ENCODE measurements around the gene FOXR1. TPM values are rescaled to one million over a fixed set of nuclear protein-coding genes. Genes with fewer than 3 reads are reported as not detected.

The FOXR1 gene
- total RNA-seq, 2 experiments from 2014 or later, result not detected

GRCh38 chr11:119025978-119026766 is 54.6 kb downstream of the FOXR1 start:
- Mint-ChIP-seq H3K27me3 (no peaks in the 10 kb centered on the region), H3K4me3 (no peak overlapping the region), H3K36me3 (ENCODE audit: low read depth) (peaks cover 44% of the 10 kb centered on the region), H3K9me3 (no peaks in the 10 kb centered on the region), H3K27ac (peak overlapping the region; percentile 42), H3K4me1 (peaks cover 55% of the 10 kb centered on the region)
- ChIA-PET POLR2A (no interaction called here), CTCF (no interaction called here)
- DNase-seq, result no peak

GRCh38 chr11:119026970-119027369 is 55.4 kb downstream of the FOXR1 start:
- peaks cover 51% of the 10 kb centered on the region for H3K4me1 Mint-ChIP-seq
- no peaks in the 10 kb centered on the region for H3K27me3 Mint-ChIP-seq
- no peaks in the 10 kb centered on the region for H3K9me3 Mint-ChIP-seq
- ChIA-PET CTCF (interaction anchor here (1.0 to 2.1 kb wide), 3 partner anchors 24 to 33 kb away, joined by 3 to 4 read pairs (median 3); partner anchors contain the start of gene CENATAC), POLR2A (interaction anchor here (0.6 kb wide), 1 partner anchor 330 kb away, joined by 3 read pairs; no protein-coding TSS in a partner anchor)
- peaks cover 38% of the 10 kb centered on the region for H3K36me3 Mint-ChIP-seq (ENCODE audit: low read depth)
- H3K27ac Mint-ChIP-seq, result peak overlapping the region; percentile 5
- H3K4me3 Mint-ChIP-seq, result no peak overlapping the region
- DNase-seq, result no peak

- no peaks in the 10 kb centered on the region for H3K27me3 Mint-ChIP-seq
- peaks cover 47% of the 10 kb centered on the region for H3K4me1 Mint-ChIP-seq
- peak overlapping the region; percentile 1 for H3K4me3 Mint-ChIP-seq
- no peak for DNase-seq
- peaks cover 33% of the 10 kb centered on the region for H3K36me3 Mint-ChIP-seq (ENCODE audit: low read depth)
- peak overlapping the region; percentile 15 for H3K27ac Mint-ChIP-seq
- POLR2A ChIA-PET, result no interaction called here
- CTCF ChIA-PET, result interaction anchor here (1.0 to 2.1 kb wide), 3 partner anchors 23 to 33 kb away, joined by 3 to 4 read pairs (median 3); partner anchors contain the start of gene CENATAC
- no peaks in the 10 kb centered on the region for H3K9me3 Mint-ChIP-seq
Measured at GRCh38 chr11:119027561-119028345, 56.2 kb downstream of the FOXR1 start.

- H3K27me3 Mint-ChIP-seq, result no peaks in the 10 kb centered on the region
- ChIA-PET CTCF (interaction anchor here (1.6 to 2.1 kb wide), 2 partner anchors 22 to 30 kb away, joined by 3 to 4 read pairs; partner anchors contain the start of gene CENATAC), POLR2A (no interaction called here)
- H3K4me3 Mint-ChIP-seq, result peak overlapping the region; percentile 70
- no peaks in the 10 kb centered on the region for H3K9me3 Mint-ChIP-seq
- DNase-seq, result no peak
- H3K4me1 Mint-ChIP-seq, result peaks cover 42% of the 10 kb centered on the region
- peak overlapping the region; percentile 81 for H3K27ac Mint-ChIP-seq
- peaks cover 28% of the 10 kb centered on the region for H3K36me3 Mint-ChIP-seq (ENCODE audit: low read depth)
Measured at GRCh38 chr11:119028346-119029068, 56.9 kb downstream of the FOXR1 start.

- CTCF ChIA-PET, result interaction anchor here (1.5 kb wide), 1 partner anchor 10 kb away, joined by 5 read pairs; no protein-coding TSS in a partner anchor
- no peak for DNase-seq
- Mint-ChIP-seq H3K4me1 (peaks cover 38% of the 10 kb centered on the region), H3K9me3 (no peaks in the 10 kb centered on the region), H3K27ac (peak overlapping the region; percentile 81), H3K36me3 (ENCODE audit: low read depth) (peaks cover 27% of the 10 kb centered on the region), H3K27me3 (no peaks in the 10 kb centered on the region), H3K4me3 (peak overlapping the region; percentile 70)
- POLR2A ChIA-PET, result no interaction called here
Measured at GRCh38 chr11:119029069-119029339, 57.4 kb downstream of the FOXR1 start.

GRCh38 chr11:119029340-119030028 is 57.9 kb downstream of the FOXR1 start:
- DNase-seq, result peak; percentile 16
- peak overlapping the region; percentile 81 for H3K27ac Mint-ChIP-seq
- POLR2A ChIA-PET, result no interaction called here
- H3K9me3 Mint-ChIP-seq, result no peaks in the 10 kb centered on the region
- CTCF ChIA-PET, result interaction anchor here (1.2 to 2.3 kb wide), 7 partner anchors 10 to 308 kb away, joined by 3 to 15 read pairs (median 4); partner anchors contain the start of gene BCL9L
- H3K4me3 Mint-ChIP-seq, result peak overlapping the region; percentile 70
- H3K4me1 Mint-ChIP-seq, result peaks cover 35% of the 10 kb centered on the region
- H3K27me3 Mint-ChIP-seq, result no peaks in the 10 kb centered on the region
- peaks cover 24% of the 10 kb centered on the region for H3K36me3 Mint-ChIP-seq (ENCODE audit: low read depth)

- CTCF ChIA-PET, result interaction anchor here (0.7 to 2.3 kb wide), 10 partner anchors 11 to 308 kb away, joined by 3 to 15 read pairs (median 4); partner anchors contain the start of gene BCL9L
- H3K36me3 Mint-ChIP-seq (ENCODE audit: low read depth), result peaks cover 20% of the 10 kb centered on the region
Measured at GRCh38 chr11:119030029-119030328, 58.4 kb downstream of the FOXR1 start.

GRCh38 chr11:119030329-119031047 is 58.9 kb downstream of the FOXR1 start, which contains the start of gene SLC37A4:
TSS of gene SLC37A4 (minus strand) at chr11:119030877.
- H3K9me3 Mint-ChIP-seq, result no peaks in the 10 kb centered on the region
- peaks cover 28% of the 10 kb centered on the region for H3K4me1 Mint-ChIP-seq
- ChIA-PET CTCF (interaction anchor here (0.7 to 2.3 kb wide), 16 partner anchors 7 to 307 kb away, joined by 3 to 15 read pairs (median 4); partner anchors contain the start of gene BCL9L), POLR2A (interaction anchor here (0.6 to 0.7 kb wide), 2 partner anchors 12 to 88 kb away, joined by 3 read pairs; partner anchors contain the start of genes RPS25 and TRAPPC4)
- peak; percentile 98 for DNase-seq
- peaks cover 15% of the 10 kb centered on the region for H3K36me3 Mint-ChIP-seq (ENCODE audit: low read depth)
- H3K4me3 Mint-ChIP-seq, result peak within 1 kb of the TSS; percentile 70
- H3K27ac Mint-ChIP-seq, result peak within 1 kb of the TSS; percentile 81
- no peaks in the 10 kb centered on the region for H3K27me3 Mint-ChIP-seq

More at GRCh38 chr11:119030029-119030328, 58.4 kb downstream of the FOXR1 start:
- H3K27ac Mint-ChIP-seq, result peak overlapping the region; percentile 81
- H3K27me3 Mint-ChIP-seq, result no peaks in the 10 kb centered on the region
- no peak for DNase-seq
- H3K4me1 Mint-ChIP-seq, result peaks cover 31% of the 10 kb centered on the region
- POLR2A ChIA-PET, result interaction anchor here (0.7 kb wide), 1 partner anchor 12 kb away, joined by 3 read pairs; the partner anchor contains the start of genes RPS25 and TRAPPC4
- no peaks in the 10 kb centered on the region for H3K9me3 Mint-ChIP-seq
- H3K4me3 Mint-ChIP-seq, result peak overlapping the region; percentile 70

Small RNA genes lying within 50 kb of the gene (microRNA-seq; reads per million reads assigned to microRNA genes)
- gene MIR3656 (ENCODE audit: borderline microRNAs expressed, borderline replicate concordance), result not detected

Other genes with a start within 250 kb of the FOXR1 start
- 100 to 1,000 TPM; 163 to 180 TPM for gene DDX6, start 180.6 kb upstream of the FOXR1 start, total RNA-seq
- gene CXCR5, start 87.9 kb upstream of the FOXR1 start, total RNA-seq, result under 1 TPM; 0.50 to 0.52 TPM
- 100 to 1,000 TPM; 103 to 109 TPM for gene BCL9L, start 45.8 kb upstream of the FOXR1 start, total RNA-seq
- gene UPK2, start 15.5 kb upstream of the FOXR1 start, total RNA-seq, result under 1 TPM in 1 of 2 experiments, not detected in 1; 0.60 TPM
- gene CENATAC, start 26.4 kb downstream of the FOXR1 start, total RNA-seq, result 10 to 100 TPM; 40.4 to 47.2 TPM
- gene RPS25, start 46.6 kb downstream of the FOXR1 start, total RNA-seq, result 1,000 to 10,000 TPM; 1,054 to 1,196 TPM
- gene TRAPPC4, start 47.0 kb downstream of the FOXR1 start, total RNA-seq, result 10 to 100 TPM; 58.5 to 65.4 TPM
- gene SLC37A4, start 59.1 kb downstream of the FOXR1 start, total RNA-seq, result 10 to 100 TPM; 17.9 to 19.4 TPM
- gene HYOU1, start 85.4 kb downstream of the FOXR1 start, total RNA-seq, result 100 to 1,000 TPM; 117 to 119 TPM
- gene VPS11, start 96.1 kb downstream of the FOXR1 start, total RNA-seq, result 10 to 100 TPM; 39.7 to 40.0 TPM
- gene HMBS, start 113.1 kb downstream of the FOXR1 start, total RNA-seq, result 10 to 100 TPM; 21.6 to 23.2 TPM
- gene DPAGT1, start 130.1 kb downstream of the FOXR1 start, total RNA-seq, result 10 to 100 TPM; 48.7 to 60.3 TPM
- 10 to 100 TPM; 28.4 to 30.0 TPM for gene C2CD2L, start 135.6 kb downstream of the FOXR1 start, total RNA-seq
- gene HINFP, start 149.8 kb downstream of the FOXR1 start, total RNA-seq, result 10 to 100 TPM; 47.6 to 48.0 TPM
- under 1 TPM in 1 of 2 experiments, not detected in 1; 0.15 TPM for gene ABCG4, start 177.3 kb downstream of the FOXR1 start, total RNA-seq
- 10 to 100 TPM; 24.2 to 28.5 TPM for gene NLRX1, start 197.0 kb downstream of the FOXR1 start, total RNA-seq
- gene NHERF4, start 213.7 kb downstream of the FOXR1 start, total RNA-seq, result under 1 TPM; 0.57 to 0.58 TPM
- gene CBL, start 234.6 kb downstream of the FOXR1 start, total RNA-seq, result 10 to 100 TPM; 45.1 to 53.9 TPM

Measured in activated CD4-positive, alpha-beta T cell treated with anti-CD3 and anti-CD28 coated beads, Interleukin-2, amount 10 ng/mL, durations not matched to agents 7 days and 5 days (primary cell).